GM12878 (cell line): ENCODE measurements around the gene PCSK5. TPM values are rescaled to one million over a fixed set of nuclear protein-coding genes. Genes with fewer than 3 reads are reported as not detected.

Experiments
- ATAC-seq: fragments of 200-7000 bp; cut with Tn5 transposase; 3 replicates; pipeline ENCODE4 v1.9.1; 2020; ENCODE audit warnings: mild to moderate bottlenecking, moderate library complexity
- BruUV-seq: library from RNA; stranded (reverse); fragments of 400-500 nt; replicated peaks from 2 replicates; lab custom pipeline; 2021; lab: Mats Ljungman, UMichigan
- CTCF ChIA-PET: fragments of 300-600 bp; sonication (Branson Sonifier 250); formaldehyde crosslinking; extraction: SDS; loops from one replicate; lab custom pipeline; 2021; ENCODE audit warnings: inconsistent platforms; lab: Yijun Ruan, JAX
- POLR2A ChIA-PET: fragments of 350-600 bp; formaldehyde crosslinking; extraction: SDS; loops from one replicate; lab custom pipeline; 2021; ENCODE audit warnings: inconsistent platforms; lab: Charles Lee
- RAD21 ChIA-PET: fragments of 300-600 bp; sonication (Branson Sonifier 250); formaldehyde crosslinking; loops from one replicate; lab custom pipeline; 2023; ENCODE audit warnings: antibody characterized with exemption; ENCODE audit not compliant: unreplicated experiment; lab: Charles Lee
- SMC1A ChIA-PET: fragments of 300-600 bp; sonication (Branson Sonifier 250); formaldehyde crosslinking; loops from one replicate; lab custom pipeline; 2023; ENCODE audit not compliant: unreplicated experiment, uncharacterized antibody; lab: Charles Lee
- DNase-seq: peaks from one replicate; pipeline ENCODE4 v3.0.0-alpha.2; 2011; ENCODE audit warnings: low read depth, low spot score
- FAIRE-seq: peaks from 3 replicates; lab custom pipeline; 2011; peaks lifted over from hg19 to GRCh38; lab: Jason Lieb, UNC
- H2AFZ ChIP-seq: 2 replicates; pipeline ENCODE4 v1.6.0; 2011; ENCODE audit warnings: low read depth, low read length, control low read depth; ENCODE audit not compliant: control insufficient read depth
- H3K27ac ChIP-seq: 2 replicates; pipeline ENCODE4 v1.5.1; 2011; ENCODE audit warnings: control low read depth; ENCODE audit not compliant: control insufficient read depth, insufficient read depth
- H3K27me3 ChIP-seq, 2 experiments: replicated peaks in 1 of 2; 2 replicates each; pipeline versions ENCODE4 v1.6.0 to v1.6.1; 2011; ENCODE audit warnings: low read length in 1 of 2; ENCODE audit not compliant: control insufficient read depth in 2 of 2, insufficient read depth in 2 of 2
- H3K36me3 ChIP-seq, 2 experiments: 2 replicates each; pipeline ENCODE4 v1.5.1; 2011; ENCODE audit warnings: low read length in 1 of 2; ENCODE audit not compliant: control insufficient read depth in 2 of 2, insufficient read depth in 2 of 2
- H3K4me1 ChIP-seq: 2 replicates; pipeline ENCODE4 v1.6.1; 2011; ENCODE audit warnings: mild to moderate bottlenecking, low read length, moderate library complexity, mixed read lengths; ENCODE audit not compliant: control insufficient read depth, insufficient read depth
- H3K4me2 ChIP-seq: 2 replicates; pipeline ENCODE4 v1.6.0; 2011; ENCODE audit warnings: control low read depth; ENCODE audit not compliant: control insufficient read depth, insufficient read depth
- H3K4me3 ChIP-seq: fragments of 200-600 bp; sonication (generic); 2 replicates; pipeline ENCODE4 v1.5.1; 2016
- H3K79me2 ChIP-seq: 2 replicates; pipeline ENCODE4 v1.6.0; 2011; ENCODE audit warnings: low read length; ENCODE audit not compliant: control insufficient read depth, insufficient read depth
- H3K9ac ChIP-seq: 2 replicates; pipeline ENCODE4 v1.8.0; 2011; ENCODE audit warnings: low read length, control low read depth, mixed read lengths; ENCODE audit not compliant: control insufficient read depth, insufficient read depth
- H3K9me3 ChIP-seq: replicated peaks from 3 replicates; pipeline ENCODE4 v1.5.1; 2011; ENCODE audit warnings: mild to moderate bottlenecking, low read length; ENCODE audit not compliant: control insufficient read depth, insufficient read depth
- H4K20me1 ChIP-seq: 2 replicates; pipeline ENCODE4 v1.6.0; 2011; ENCODE audit not compliant: control insufficient read depth, insufficient read depth
- ASH2L ChIP-seq: fragments of 300-600, 200-600 bp; sonication (generic); IDR thresholded peaks from 2 replicates; pipeline ENCODE4 v1.6.1; 2017; ENCODE audit warnings: low read depth, mild to moderate bottlenecking, borderline replicate concordance
- BHLHE40 ChIP-seq, 2 experiments: fragments of 450-650 bp in 1 of 2; IDR thresholded peaks; 2 replicates each; pipeline ENCODE4 v1.6.1; 2011 to 2017; ENCODE audit warnings: low read depth in 2 of 2, borderline replicate concordance in 1 of 2, improper control_type of control experiment in 1 of 2, low read length in 1 of 2, mild to moderate bottlenecking in 1 of 2
- BMI1 ChIP-seq: fragments of 450-650 bp; IDR thresholded peaks from 2 replicates; pipeline ENCODE4 v1.6.1; 2016; ENCODE audit warnings: mild to moderate bottlenecking, moderate library complexity, borderline replicate concordance
- IKZF1 ChIP-seq: fragments of 450-650 bp; conservative IDR thresholded peaks from 2 replicates; pipeline ENCODE4 v1.6.1; 2017; ENCODE audit warnings: antibody characterized with exemption, mild to moderate bottlenecking
- JUNB ChIP-seq: IDR thresholded peaks from 2 replicates; pipeline ENCODE4 v1.6.1; 2016; ENCODE audit warnings: antibody characterized with exemption, mild to moderate bottlenecking
- NFXL1 ChIP-seq: fragments of 450-650 bp; IDR thresholded peaks from 2 replicates; pipeline ENCODE4 v1.6.1; 2017; ENCODE audit warnings: antibody characterized with exemption, mild to moderate bottlenecking, borderline replicate concordance
- NR2C1 ChIP-seq: fragments of 450-650 bp; IDR thresholded peaks from 2 replicates; pipeline ENCODE4 v1.6.1; 2017; ENCODE audit warnings: antibody characterized with exemption, mild to moderate bottlenecking, moderate library complexity
- NR2F1 ChIP-seq: fragments of 450-650 bp; conservative IDR thresholded peaks from 2 replicates; pipeline ENCODE4 v1.6.1; 2017; ENCODE audit warnings: mild to moderate bottlenecking
- SIX5 ChIP-seq: IDR thresholded peaks from 2 replicates; pipeline ENCODE4 v1.6.1; 2011; ENCODE audit warnings: mild to moderate bottlenecking, low read depth, low read length, moderate library complexity; ENCODE audit not compliant: severe bottlenecking
- STAT1 ChIP-seq: fragments of 450-650 bp; conservative IDR thresholded peaks from 2 replicates; pipeline ENCODE4 v1.6.1; 2014; ENCODE audit warnings: antibody characterized with exemption, mild to moderate bottlenecking
- SUZ12 ChIP-seq: fragments of 200-600 bp; sonication (generic); IDR thresholded peaks from one replicate; pipeline ENCODE4 v1.6.1; 2018; ENCODE audit warnings: antibody characterized with exemption, mild to moderate bottlenecking; ENCODE audit not compliant: unreplicated experiment
- TCF12 ChIP-seq: IDR thresholded peaks from 2 replicates; pipeline ENCODE4 v1.6.1; 2011; ENCODE audit warnings: low read depth, mild to moderate bottlenecking, low read length
- ZBTB33 ChIP-seq: fragments of 450-650 bp; IDR thresholded peaks from 2 replicates; pipeline ENCODE4 v1.6.1; 2017; ENCODE audit warnings: mild to moderate bottlenecking
- ZNF207 ChIP-seq: fragments of 450-650 bp; IDR thresholded peaks from 2 replicates; pipeline ENCODE4 v1.6.1; 2014; ENCODE audit warnings: antibody characterized with exemption, mild to moderate bottlenecking, borderline replicate concordance
- ZNF217 ChIP-seq: fragments of 450-650 bp; IDR thresholded peaks from 2 replicates; pipeline ENCODE4 v1.6.1; 2017; ENCODE audit warnings: antibody characterized with exemption, mild to moderate bottlenecking
- ZNF384 ChIP-seq: IDR thresholded peaks from 2 replicates; pipeline ENCODE4 v1.6.1; 2012; ENCODE audit warnings: low read depth, mild to moderate bottlenecking, low read length, improper control_type of control experiment, borderline replicate concordance
- ZSCAN29 ChIP-seq: fragments of 450-650 bp; IDR thresholded peaks from 2 replicates; pipeline ENCODE4 v1.6.1; 2017; ENCODE audit warnings: mild to moderate bottlenecking, moderate library complexity
- WGBS: methylation state at CpG from one replicate; pipeline ENCODE4 v1.1.6; 2016; ENCODE audit warnings: low lambda C conversion rate; ENCODE audit not compliant: insufficient replicate concordance, insufficient coverage; ENCODE audit errors: missing lambda C conversion rate; 5-methylcytosine and 5-hydroxymethylcytosine counted together
- in situ Hi-C: fragments of 300-500 bp; cut with MboI; formaldehyde crosslinking; loops from 9 replicates; pipeline ENCODE4 v1.14.3; 2018; ENCODE audit warnings: mixed read lengths
- intact Hi-C: fragments of 100-400 bp; cut with micrococcal nuclease; formaldehyde crosslinking; loops from one replicate; pipeline ENCODE4 v1.14.2; 2022; ENCODE audit not compliant: unreplicated experiment
- polyA plus RNA-seq, 11 experiments: library from polyadenylated mRNA; depleted of rRNA in 4 of 11; unstranded in 6 of 11; stranded (reverse) in 5 of 11; fragments of >200 nt; fragmentation: Nextera tagmentation in 4 of 11; fragmentation: Illumina TruSeq in 1 of 11; extraction: Ambion mirVana in 4 of 11; extraction: Trizol in 1 of 11; gene quantifications; 1 replicate in 1 of 11; 2 replicates in 10 of 11; pipeline versions ENCODE4 v1.2.1 to v1.2.3, GENCODE V29; 2011 to 2016; ENCODE audit warnings: inconsistent platforms in 2 of 11, missing spikeins in 2 of 11, low read depth in 1 of 11
- total RNA-seq, 4 experiments: library from RNA; depleted of rRNA in 3 of 4; stranded (reverse); fragments of >200 nt in 3 of 4; fragmentation: Illumina TruSeq in 1 of 4; extraction: Trizol in 1 of 4; gene quantifications; 2 replicates each; pipeline versions ENCODE4 v1.2.1 to v1.2.3, GENCODE V29; 2013 to 2021

Gene PCSK5
- total and polyA plus RNA-seq, 10 of the 15 experiments (the other 5 are each of a cell fraction or from before 2014, with no cell fraction given) = 0.01 to 0.13 (median 0.04) TPM; not detected in 3

- TF ChIP-seq BHLHE40 (IDR thresholded peaks at IDR 0.05; ENCODE audit: borderline replicate concordance in 1 of 2, low read depth in 2 of 2, low read length in 1 of 2) = no peak
- no peak for TF ChIP-seq STAT1
- TF ChIP-seq NR2F1 = no peak
- TF ChIP-seq ZSCAN29 = no peak
- no peak for TF ChIP-seq NFXL1
- no peak for TF ChIP-seq JUNB
- no peak for TF ChIP-seq TCF12
- TF ChIP-seq ZBTB33 = no peak
- TF ChIP-seq ZNF384 = no peak
- no peak for TF ChIP-seq ZNF217
- no peak for TF ChIP-seq IKZF1
- no peak for TF ChIP-seq SIX5
- TF ChIP-seq BMI1 = no peak
- no peak for TF ChIP-seq SUZ12
- no peak for TF ChIP-seq ZNF207
- TF ChIP-seq ASH2L = no peak
- TF ChIP-seq NR2C1 = no peak
- no peaks in the 10 kb centered on the region for H3K4me1 ChIP-seq
- no peaks in the 10 kb centered on the region for H3K27me3 ChIP-seq
- no peaks in the 10 kb centered on the region for H3K36me3 ChIP-seq
- H3K4me2 ChIP-seq = no peak overlapping the region
- in situ Hi-C loops = no loop called here
- ChIA-PET RAD21 (no interaction called here), POLR2A (no interaction called here), CTCF (no interaction called here), SMC1A (no interaction called here)
- no peak overlapping the region for H3K27ac ChIP-seq
- H2AFZ ChIP-seq = no peak overlapping the region
- no peak overlapping the region for H3K9ac ChIP-seq
- H3K79me2 ChIP-seq = no peaks in the 10 kb centered on the region
- intact Hi-C loops = no loop called here
- 23% methylated on average over 5 of the region's 5 CpGs for WGBS
- H4K20me1 ChIP-seq = no peaks in the 10 kb centered on the region
- BruUV-seq = no TSS peak
- ATAC-seq = no peak
- no peak for DNase-seq
- no peak overlapping the region for H3K4me3 ChIP-seq
- H3K9me3 ChIP-seq = no peaks in the 10 kb centered on the region
- FAIRE-seq = no peak
Observed at GRCh38 chr9:76137931-76138330, 247.5 kb downstream of the PCSK5 start.
